Measurements from ENCODE around the gene NTSR1.

The NTSR1 gene

DNA sequence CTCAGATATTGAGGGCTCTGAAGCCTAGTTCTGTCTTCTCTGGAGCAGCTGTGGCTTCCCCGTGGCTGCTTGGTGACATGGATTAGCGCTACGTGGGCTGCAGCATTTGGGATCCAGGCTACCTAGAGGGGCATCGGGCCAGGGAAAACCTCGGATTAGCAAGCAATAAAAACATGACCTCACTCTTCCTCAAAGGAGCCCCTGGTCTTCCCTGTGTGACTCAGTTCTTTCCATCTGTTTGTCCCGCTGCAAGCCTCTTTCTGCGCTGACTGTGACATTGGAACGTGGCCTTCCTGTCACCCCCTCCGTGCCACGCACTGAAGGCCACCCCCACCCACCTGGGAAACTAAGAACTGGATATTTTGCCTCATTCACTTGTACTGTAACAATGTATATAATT lies 91.2 kb downstream of the NTSR1 start:
- H3K4me3 ChIP-seq: no peak overlapping the region
- no peak overlapping the region for H3K27ac ChIP-seq
- TF ChIP-seq, protein P1, sequence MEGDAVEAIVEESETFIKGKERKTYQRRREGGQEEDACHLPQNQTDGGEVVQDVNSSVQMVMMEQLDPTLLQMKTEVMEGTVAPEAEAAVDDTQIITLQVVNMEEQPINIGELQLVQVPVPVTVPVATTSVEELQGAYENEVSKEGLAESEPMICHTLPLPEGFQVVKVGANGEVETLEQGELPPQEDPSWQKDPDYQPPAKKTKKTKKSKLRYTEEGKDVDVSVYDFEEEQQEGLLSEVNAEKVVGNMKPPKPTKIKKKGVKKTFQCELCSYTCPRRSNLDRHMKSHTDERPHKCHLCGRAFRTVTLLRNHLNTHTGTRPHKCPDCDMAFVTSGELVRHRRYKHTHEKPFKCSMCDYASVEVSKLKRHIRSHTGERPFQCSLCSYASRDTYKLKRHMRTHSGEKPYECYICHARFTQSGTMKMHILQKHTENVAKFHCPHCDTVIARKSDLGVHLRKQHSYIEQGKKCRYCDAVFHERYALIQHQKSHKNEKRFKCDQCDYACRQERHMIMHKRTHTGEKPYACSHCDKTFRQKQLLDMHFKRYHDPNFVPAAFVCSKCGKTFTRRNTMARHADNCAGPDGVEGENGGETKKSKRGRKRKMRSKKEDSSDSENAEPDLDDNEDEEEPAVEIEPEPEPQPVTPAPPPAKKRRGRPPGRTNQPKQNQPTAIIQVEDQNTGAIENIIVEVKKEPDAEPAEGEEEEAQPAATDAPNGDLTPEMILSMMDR (IDR thresholded peaks at IDR 0.05): no peak
- DNase-seq (ENCODE audit: low spot score): no peak

DNA sequence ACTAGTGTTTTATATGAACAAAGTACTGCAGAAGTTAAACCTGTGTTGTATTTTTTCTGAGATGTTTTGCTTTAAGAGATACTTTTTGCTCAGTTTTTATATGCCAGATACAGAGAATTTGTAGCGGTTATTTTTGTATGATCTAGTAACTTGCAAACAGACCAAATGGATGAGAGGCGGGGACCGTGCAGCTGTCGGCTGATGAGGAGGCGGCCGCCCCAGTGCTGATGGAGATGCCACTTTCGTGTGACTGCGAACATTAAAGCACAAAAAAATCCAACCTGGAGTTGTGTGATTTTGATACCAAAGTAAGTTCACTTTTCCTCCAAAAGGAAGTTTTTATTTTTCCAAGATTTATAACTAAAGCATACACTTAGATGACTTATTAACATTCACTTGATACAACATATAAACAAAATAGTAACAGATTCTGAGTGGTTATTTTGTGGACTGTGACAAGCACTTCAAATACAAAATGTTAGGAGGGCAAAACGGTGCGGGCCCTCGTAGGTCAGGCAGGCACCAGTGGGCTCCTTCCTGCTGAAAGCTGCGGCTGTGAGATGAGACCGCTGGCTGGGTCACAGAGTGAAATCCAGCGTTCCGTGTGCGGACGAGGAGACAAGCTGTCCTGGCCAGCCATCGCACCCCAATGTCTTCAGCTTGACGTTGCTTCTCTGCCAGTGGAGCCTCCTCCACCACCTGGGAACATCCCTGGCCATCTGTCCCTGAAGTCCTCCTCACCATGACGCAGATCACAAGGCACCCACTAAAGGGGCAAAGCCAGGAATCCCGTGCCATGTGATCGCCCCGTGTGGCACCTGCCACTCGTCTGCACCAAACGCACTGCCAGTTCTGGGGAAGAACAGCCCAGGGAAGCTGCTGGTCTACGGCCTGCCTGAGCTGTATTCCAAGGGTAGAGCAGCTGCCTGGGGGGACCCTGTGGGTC lies 92.0 kb downstream of the NTSR1 start:
- no peak for DNase-seq (ENCODE audit: low spot score)
- no peak overlapping the region for H3K4me3 ChIP-seq
- H3K27ac ChIP-seq: no peak overlapping the region
- TF ChIP-seq, protein P1 (IDR thresholded peaks at IDR 0.05): no peak

- no peak overlapping the region for H3K4me3 ChIP-seq
- H3K27ac ChIP-seq: no peak overlapping the region
- TF ChIP-seq, protein P1 (IDR thresholded peaks at IDR 0.05): no peak
- DNase-seq (ENCODE audit: low spot score): no peak
Observed at GRCh38 chr20:62801284-62802010, 92.8 kb downstream of the NTSR1 start.

DNA sequence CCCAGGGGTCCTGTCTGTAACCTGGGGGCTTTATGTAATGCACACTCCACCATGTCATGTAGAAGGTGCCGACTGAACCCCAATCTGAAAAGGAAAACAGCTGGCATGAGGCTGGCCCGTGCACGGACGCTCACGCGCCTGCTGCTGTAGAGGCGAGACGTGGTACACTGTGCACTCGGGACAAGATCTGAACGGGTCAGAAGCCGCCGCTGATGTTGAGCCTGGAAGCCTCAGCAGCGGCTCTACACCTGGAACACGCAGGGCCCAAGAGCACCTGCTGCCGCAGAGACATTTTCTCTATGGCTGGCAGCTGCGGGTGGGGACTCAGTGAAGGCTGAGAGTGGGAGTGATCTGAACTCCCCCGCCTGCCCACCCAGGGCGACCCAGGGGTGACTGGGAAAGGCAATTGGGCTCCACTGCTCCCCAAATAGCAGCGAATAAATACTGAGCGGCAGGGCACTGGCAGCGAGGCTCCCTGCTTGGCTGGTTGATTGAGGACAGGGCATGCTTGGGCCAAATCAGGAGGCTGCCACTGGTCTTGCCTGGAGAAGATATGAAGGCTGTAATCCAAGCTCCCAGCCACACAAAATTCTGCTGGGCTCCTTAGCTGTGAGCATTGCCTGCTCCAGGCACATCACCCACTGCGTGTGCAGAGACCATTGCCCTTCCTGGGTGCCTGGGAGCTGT lies 93.5 kb downstream of the NTSR1 start:
- H3K4me3 ChIP-seq: no peak overlapping the region
- H3K27ac ChIP-seq: peak overlapping the region in 1 of 2 donors; percentile 36
- TF ChIP-seq, protein P1 (IDR thresholded peaks at IDR 0.05): no peak
- no peak for DNase-seq (ENCODE audit: low spot score)

DNA sequence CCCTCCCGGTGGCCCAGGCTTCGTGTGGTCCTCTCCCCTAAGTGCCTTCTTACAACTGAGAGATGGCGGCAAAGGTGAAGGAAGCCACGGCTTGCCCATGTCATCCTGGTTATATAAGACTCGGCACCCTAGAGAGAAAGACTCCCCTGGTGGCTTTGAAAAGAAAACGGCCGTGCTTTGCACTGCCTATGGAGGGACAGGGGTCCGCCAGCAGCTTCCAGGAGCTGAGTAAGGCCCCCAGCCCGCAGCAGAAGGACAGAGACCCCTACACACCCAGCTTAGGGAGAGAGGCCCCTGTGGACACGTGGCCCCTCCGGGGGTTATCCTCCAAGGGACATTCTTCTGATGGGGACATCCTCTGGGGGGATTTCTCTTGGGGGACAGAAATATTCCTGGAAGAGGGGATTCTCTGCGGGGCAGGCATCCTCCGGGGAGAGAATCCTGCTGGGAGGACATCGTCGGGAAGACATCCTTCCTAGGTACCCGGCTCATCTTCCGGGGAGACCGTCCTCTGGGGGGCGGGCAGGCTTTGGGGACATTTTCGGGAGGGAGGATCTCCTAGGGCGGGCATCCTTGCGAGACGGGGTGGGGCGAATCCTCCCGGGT lies 95.5 kb downstream of the NTSR1 start:
- DNase-seq (ENCODE audit: low spot score): no peak
- TF ChIP-seq, protein P1 (IDR thresholded peaks at IDR 0.05): no peak
- peak overlapping the region; percentile 95 for H3K4me3 ChIP-seq
- peak overlapping the region; percentile 86 to 94 for H3K27ac ChIP-seq

DNA sequence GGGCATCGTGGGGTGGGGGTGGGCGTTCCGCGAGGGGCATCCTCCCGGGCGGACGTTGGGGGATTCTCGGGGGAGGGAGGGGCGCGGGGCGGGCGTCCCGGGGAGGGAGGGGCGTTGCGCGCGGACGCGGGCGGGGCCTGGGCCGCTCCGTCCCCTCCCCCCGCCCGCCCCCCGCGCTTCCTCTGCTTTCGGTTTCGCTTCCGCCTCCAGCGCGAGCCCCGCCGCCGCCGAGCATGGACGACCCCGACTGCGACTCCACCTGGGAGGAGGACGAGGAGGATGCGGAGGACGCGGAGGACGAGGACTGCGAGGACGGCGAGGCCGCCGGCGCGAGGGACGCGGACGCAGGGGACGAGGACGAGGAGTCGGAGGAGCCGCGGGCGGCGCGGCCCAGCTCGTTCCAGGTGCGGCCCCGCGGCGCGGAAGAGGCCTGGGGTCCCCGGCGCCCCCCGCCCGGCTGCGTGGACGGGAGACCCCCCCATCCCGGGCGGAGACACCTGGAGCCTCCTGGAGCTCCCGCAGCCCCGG lies 96.1 kb downstream of the NTSR1 start, which contains the start of gene OGFR:
Gene OGFR, plus strand, starts transcription at position 209 of the 528 bp plus-strand sequence. Its CDS starts 25 bp downstream, at position 234.
- TF ChIP-seq, protein P1 (IDR thresholded peaks at IDR 0.05): no peak
- Histone ChIP-seq H3K4me3 (peak within 1 kb of the TSS; percentile 95), H3K27ac (peak within 1 kb of the TSS; percentile 86 to 94)
- no peak for DNase-seq (ENCODE audit: low spot score)

All from coronary artery (tissue), 2 donors.